ENCODE results near the gene FOXA2.

The FOXA2 gene

DNA sequence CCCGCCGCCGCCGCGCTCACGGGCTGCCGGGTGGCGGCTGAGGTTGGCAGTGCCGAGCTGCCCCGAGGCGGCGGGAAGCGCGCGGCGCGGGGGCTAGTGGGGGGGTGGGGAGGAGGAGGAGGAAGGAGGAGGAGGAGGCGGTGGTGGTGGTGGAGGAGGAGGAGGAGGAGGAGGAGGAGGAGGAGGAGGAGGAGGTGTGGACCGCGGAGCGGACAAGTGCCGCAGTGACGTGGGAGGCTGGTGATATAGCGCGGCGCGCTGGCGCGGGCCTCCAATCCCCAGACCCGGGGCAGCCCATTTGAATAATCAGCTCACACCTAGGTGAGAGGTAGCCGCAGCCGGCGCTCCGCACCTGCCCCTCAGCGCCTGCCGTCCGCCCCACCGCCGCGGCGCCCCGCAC lies at the start of gene FOXA2:
Gene FOXA2 (minus strand): TSS at position 51 of the 400 bp plus-strand sequence. CDS start 294 bp downstream, outside the sequence.
- TF ChIP-seq GATA2 (IDR thresholded peaks at IDR 0.05; ENCODE audit: low read depth, low read length), result no peak
- TF ChIP-seq GATA3 (IDR thresholded peaks at IDR 0.05; ENCODE audit: low read depth, low read length), result no peak

DNA sequence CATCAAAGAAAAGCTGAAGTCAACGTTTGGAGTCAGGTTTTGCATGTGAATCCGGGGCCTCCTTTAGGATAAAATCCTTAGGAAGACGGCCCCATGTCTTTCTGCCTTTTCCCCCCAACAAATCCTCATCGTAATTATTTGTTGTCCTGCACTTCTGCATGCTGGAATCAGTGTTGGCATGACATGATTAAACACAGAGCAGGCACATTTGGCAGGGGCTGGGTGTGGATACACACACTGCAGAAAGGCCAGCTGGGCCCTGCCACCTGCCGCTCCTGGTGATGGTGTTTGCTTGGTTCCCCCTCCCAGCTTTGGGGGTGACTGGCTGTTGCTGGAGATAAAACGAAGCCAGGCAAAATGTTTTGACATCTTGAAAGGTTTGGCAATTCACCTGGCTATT lies 46.3 kb upstream of the FOXA2 start:
- no peak for TF ChIP-seq GATA3 (IDR thresholded peaks at IDR 0.05; ENCODE audit: low read depth, low read length)
- no peak for TF ChIP-seq GATA2 (IDR thresholded peaks at IDR 0.05; ENCODE audit: low read depth, low read length)

DNA sequence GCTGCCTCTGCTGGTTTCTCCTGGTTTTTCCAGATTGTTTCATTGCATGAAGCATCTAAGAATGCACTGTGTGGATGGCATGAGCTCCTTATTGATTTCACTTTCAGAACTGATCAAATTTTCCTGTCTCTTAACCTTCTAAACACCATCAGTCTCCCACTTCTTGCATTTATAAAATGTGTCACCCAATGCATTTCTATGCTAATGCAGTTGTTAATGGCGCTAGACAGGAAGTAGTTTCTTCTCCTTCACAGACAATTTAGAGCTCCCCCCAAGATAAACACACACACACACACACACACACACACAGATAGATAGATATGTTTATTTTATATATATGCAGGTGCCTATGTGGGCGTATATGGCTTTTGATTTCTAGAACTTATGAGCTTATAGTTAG lies 45.6 kb upstream of the FOXA2 start:
- TF ChIP-seq GATA2 (IDR thresholded peaks at IDR 0.05; ENCODE audit: low read depth, low read length), result no peak
- TF ChIP-seq GATA3 (IDR thresholded peaks at IDR 0.05; ENCODE audit: low read depth, low read length), result no peak

DNA sequence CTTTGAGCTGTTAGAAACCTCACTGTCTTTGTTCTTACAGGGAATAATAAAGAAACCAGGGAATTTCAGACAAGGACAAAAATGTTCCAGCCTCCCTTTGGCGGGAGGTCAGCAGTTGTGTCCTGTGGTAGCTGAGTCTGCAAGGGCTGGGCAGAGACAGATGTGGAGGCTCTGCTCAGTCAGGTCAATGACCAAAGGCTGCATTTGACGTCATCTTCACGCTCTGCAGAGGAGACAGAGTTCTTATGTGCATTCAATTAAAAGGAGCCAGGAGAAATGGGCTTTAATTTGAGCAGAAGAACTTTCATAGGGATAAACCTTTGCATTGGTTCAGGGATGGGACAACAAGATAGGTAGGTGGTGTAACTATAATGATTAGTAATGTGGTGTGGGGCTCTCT lies 45.1 kb upstream of the FOXA2 start:
- TF ChIP-seq GATA2 (IDR thresholded peaks at IDR 0.05; ENCODE audit: low read depth, low read length), result no peak
- no peak for TF ChIP-seq GATA3 (IDR thresholded peaks at IDR 0.05; ENCODE audit: low read depth, low read length)

DNA sequence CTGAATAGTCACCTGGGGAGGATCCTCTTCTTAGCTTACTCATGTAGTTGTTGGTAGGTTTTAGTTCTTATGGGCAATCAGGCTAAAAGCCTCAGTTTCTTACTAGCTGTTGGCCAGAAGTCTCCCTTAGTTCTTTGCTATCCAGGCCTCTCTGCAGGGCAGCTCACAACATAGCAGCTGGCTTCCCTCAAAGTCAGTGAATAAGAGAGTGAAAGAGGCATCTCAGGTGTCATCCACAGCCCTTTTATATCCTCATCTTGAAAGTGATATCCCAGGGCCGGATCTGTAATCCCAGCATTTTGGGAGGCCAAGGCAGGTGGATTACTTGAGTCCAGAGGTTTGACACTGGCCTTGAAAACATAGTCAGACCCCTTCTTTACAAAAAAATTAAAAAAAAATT lies 42.1 kb upstream of the FOXA2 start:
- TF ChIP-seq GATA2 (IDR thresholded peaks at IDR 0.05; ENCODE audit: low read depth, low read length) (no peak), GATA3 (IDR thresholded peaks at IDR 0.05; ENCODE audit: low read depth, low read length) (no peak)

DNA sequence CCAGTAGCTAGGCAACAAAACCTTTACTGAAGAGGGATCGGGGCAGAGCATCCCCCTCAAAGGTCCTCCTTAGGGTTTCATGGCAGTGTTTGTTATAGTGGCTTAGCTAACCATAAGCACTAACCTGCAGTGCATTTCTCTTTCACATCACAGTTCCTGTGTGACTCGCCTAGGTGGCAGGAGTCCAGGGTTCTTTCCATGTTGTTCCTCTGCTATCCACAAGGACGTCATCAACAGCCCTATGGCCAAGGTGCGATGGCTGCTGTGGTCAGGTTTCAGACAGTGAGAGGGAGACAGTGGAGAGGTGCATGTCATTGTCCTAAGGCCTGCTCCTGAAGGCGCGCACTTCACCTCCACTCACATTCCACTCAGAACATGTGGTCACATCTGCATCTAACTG lies 38.8 kb upstream of the FOXA2 start:
- TF ChIP-seq GATA2 (IDR thresholded peaks at IDR 0.05; ENCODE audit: low read depth, low read length), result no peak
- TF ChIP-seq GATA3 (IDR thresholded peaks at IDR 0.05; ENCODE audit: low read depth, low read length), result no peak

DNA sequence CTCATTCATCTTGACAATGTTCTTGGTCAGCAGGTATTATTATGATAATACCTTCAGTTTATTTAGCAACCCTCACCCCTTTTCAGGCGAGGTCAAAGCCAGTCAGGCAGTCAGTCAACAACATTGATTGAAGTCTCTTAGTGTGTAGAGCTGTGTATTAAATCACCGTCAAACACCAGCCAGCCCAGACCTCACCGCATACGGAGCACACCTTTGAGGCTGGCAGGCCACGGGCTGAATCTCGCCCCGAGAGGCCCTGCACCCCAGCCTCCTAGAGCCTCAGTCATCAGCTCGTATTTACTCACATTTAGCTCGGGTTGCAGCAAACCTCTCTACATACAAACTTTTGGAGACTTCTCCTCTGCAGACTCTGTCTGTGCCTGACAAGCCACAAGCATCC lies 36.0 kb upstream of the FOXA2 start:
- TF ChIP-seq GATA2 (IDR thresholded peaks at IDR 0.05; ENCODE audit: low read depth, low read length) (no peak), GATA3 (IDR thresholded peaks at IDR 0.05; ENCODE audit: low read depth, low read length) (no peak)

DNA sequence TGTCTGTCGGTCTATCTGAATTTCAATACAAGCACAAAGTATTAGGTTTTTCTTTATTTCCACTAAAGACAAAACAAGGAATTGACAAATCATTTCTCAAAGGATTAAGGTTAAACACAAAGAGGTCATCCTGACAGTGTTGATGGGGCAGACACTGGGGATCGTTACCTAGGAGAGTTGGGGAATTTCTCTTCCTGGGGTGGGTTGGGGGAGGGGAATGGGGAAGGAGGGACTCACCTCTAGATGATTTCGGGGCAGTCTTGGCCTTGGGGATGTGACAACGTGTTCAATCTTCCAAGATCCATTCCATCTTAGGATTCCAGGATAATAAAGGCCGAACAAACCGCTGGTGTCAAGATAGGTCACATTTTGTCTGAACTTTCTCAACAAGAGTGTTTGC lies 35.4 kb upstream of the FOXA2 start:
- TF ChIP-seq GATA3 (IDR thresholded peaks at IDR 0.05; ENCODE audit: low read depth, low read length), result no peak
- no peak for TF ChIP-seq GATA2 (IDR thresholded peaks at IDR 0.05; ENCODE audit: low read depth, low read length)

DNA sequence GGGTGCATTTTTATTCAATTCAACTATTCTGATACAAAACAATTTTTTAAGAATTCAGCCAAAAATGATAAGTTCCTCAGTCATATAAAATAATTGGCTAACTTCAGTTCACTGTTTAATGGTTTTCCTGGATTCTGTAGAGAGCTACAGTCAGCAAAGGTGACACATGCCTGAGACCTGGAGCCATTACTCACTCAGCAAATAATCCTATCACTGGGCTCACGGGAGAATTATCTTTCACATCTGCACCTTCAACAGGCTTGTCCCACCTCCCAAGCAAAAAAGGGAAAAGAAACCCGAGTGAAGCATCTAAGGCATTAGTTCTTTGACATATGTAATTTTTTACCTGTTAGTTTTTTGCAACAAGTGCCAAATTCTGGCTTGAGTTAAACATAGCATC lies 34.9 kb upstream of the FOXA2 start:
- TF ChIP-seq GATA3 (IDR thresholded peaks at IDR 0.05; ENCODE audit: low read depth, low read length) (no peak), GATA2 (IDR thresholded peaks at IDR 0.05; ENCODE audit: low read depth, low read length) (no peak)

DNA sequence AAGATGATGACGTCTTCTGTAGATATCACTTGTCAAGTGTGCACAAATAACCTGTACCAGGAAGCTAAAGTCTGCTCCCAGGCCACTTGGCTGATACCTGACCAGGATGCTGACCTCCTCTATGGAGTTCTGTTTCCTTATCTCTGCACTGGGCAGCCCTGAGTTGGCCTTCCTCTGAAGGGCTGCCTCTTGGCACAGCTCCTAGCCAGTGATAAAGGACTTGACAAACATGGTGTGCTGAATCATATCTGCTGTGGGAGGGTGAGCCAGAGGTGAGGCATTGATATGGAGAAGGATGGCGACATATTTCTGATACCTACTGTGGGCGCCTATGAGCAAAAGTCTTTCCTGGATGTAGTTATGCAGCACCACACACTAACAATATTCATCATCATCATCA lies 32.8 kb upstream of the FOXA2 start:
- TF ChIP-seq GATA3 (IDR thresholded peaks at IDR 0.05; ENCODE audit: low read depth, low read length) (no peak), GATA2 (IDR thresholded peaks at IDR 0.05; ENCODE audit: low read depth, low read length) (no peak)

DNA sequence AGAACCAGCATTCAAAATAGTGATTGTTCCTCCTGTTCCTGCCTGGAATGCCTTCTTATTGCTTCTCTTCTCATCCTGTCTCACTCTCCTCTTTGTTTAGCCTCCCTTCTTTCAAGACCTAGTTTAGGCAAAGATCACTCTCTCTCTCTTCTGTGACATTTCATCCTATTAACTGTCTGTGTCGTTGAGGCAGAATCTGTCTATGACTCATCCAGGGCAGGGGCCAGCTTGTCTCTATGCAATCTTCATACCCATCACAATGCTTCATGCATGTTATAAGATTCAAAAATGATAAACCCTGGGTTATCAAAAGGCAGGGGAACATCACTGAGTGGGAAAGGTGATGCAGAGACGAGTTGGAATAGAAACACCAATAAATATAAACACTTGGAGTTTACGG lies 32.2 kb upstream of the FOXA2 start:
- TF ChIP-seq GATA3 (IDR thresholded peaks at IDR 0.05; ENCODE audit: low read depth, low read length) (no peak), GATA2 (IDR thresholded peaks at IDR 0.05; ENCODE audit: low read depth, low read length) (no peak)

DNA sequence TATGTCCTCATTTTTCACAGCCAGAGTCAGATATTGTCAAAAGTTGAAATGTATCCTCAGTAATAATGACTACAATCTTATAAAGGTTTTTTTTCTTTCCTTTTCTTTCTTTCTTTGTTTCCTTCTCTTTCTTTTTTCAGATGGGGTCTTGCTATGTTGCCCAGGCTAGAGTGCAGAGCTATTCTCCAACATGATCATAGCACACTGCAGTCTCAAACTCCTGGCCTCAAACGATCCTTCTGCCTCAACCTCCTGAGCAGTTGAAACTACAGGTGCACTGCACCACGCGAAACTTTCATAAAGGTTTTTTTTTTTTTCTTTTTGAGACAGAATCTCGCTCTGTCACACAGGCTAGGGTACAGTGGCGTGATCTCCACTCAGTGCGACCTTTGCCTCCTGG lies 31.1 kb upstream of the FOXA2 start:
- TF ChIP-seq GATA3 (IDR thresholded peaks at IDR 0.05; ENCODE audit: low read depth, low read length) (no peak), GATA2 (IDR thresholded peaks at IDR 0.05; ENCODE audit: low read depth, low read length) (no peak)

DNA sequence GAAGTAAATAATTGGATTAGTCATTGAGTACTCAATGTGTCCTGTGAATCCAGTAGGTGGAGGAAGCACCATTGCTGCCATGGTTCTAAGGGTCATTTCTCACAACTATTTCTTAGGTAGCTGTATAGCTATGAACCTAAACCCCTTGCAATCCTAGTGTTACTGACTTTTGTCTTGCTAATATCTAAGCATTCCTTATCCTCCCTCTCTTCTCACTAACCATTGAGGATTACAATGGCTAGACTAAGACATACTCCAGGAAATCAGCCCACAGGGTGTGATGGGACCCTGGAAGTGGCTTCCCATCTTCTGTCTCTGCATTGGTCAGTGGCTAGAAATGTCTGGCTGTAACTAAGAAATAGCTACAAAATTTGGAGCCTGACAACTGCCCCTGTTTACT lies 27.3 kb upstream of the FOXA2 start:
- no peak for TF ChIP-seq GATA3 (IDR thresholded peaks at IDR 0.05; ENCODE audit: low read depth, low read length)
- TF ChIP-seq GATA2 (IDR thresholded peaks at IDR 0.05; ENCODE audit: low read depth, low read length), result no peak

DNA sequence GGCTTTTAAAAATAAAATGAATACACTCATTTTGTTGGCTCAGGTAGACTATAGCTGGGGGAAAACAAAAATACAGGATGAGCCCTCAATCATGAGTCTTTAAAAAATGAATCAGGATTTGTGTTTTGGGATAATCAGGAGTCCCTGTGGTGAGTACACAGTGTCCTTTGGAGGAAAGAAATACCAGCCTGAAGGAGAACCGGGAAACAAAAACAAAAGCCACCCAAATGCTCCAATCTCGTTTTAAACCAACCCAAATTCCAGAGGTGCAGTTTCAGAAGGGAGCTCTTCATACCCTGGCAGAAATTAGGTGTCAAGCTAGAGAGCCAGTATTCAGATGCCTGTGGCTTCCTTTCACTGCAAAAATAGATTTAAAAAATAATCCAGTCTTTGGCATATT lies 23.3 kb upstream of the FOXA2 start:
- TF ChIP-seq GATA2 (IDR thresholded peaks at IDR 0.05; ENCODE audit: low read depth, low read length), result no peak

DNA sequence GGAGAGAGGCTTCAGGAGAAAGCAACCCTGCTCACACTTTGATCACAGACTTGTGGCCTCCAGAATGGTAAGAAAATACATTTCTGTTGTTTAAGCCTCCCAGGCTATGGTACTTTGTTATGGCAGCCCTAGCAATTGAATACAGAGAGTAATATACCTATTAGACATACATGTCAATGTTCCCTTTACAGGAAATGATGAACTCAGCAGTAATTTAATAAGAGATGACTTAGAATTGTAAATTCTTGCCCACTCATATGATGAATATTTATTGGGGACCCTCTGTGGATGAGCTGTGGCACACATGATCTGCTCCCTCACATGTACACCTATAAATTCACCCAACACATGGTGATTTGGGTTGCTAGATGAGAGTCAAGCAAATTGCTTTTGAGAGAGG lies 20.4 kb upstream of the FOXA2 start:
- TF ChIP-seq GATA3 (IDR thresholded peaks at IDR 0.05; ENCODE audit: low read depth, low read length) (no peak), GATA2 (IDR thresholded peaks at IDR 0.05; ENCODE audit: low read depth, low read length) (no peak)

DNA sequence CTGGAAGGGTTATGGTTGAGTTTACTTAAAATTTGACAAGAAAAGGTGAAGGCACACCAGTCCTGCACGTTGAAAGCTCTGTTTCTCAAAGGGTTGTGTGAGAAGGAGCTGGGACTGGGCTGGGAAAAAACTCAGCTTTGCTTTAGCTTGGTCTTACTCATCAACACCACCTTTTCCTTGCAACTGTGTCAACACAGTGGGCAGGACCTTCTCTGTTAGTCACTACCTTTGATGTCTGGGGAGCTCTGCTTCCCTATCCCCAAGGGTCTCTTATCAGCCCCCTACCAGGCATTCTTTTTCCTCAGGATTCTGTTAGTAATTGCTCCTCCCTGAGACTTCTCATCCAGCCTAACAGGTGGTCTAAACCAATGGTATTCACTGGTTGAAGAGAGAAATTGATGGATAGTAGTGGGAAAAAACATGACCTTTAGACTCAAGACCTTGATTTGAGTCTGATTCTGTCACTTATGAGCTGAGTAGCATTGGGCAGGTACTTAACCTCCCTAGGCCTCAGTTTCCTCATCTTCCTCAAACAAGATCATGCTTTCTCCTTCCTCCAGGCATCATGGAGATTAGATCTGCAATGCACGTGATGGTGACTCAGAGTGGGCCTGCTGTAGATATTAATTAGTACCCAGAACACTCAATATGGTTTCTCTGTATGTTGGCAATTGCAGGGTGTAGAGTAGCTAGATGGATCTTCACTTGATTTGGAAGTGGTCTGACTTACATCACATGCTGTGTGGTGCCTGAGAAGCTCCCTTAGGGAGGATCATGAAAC lies 17.2 kb upstream of the FOXA2 start:
- TF ChIP-seq GATA2 (IDR thresholded peaks at IDR 0.05; ENCODE audit: low read depth, low read length), result no peak
- TF ChIP-seq GATA3 (IDR thresholded peaks at IDR 0.05; ENCODE audit: low read depth, low read length), result no peak

All from SH-SY5Y (cell line).